Mesenchymal stem cell (in vitro differentiated cells and primary cell): ENCODE data around the gene PI4K2A.

ENCODE experiments used
- DNase-seq: peaks from one replicate; pipeline ENCODE4 v3.0.0-alpha.2; 2013
- H2AFZ ChIP-seq: one replicate; pipeline ENCODE4 v1.6.1; 2013; ENCODE audit warnings: low read depth, mild to moderate bottlenecking, control low read depth, inconsistent platforms, low read length, moderate library complexity
- H2AK5ac ChIP-seq: 2 replicates; pipeline ENCODE4 v1.6.1; 2013; ENCODE audit warnings: low read length, moderate library complexity, mild to moderate bottlenecking, inconsistent platforms; ENCODE audit not compliant: severe bottlenecking
- H2BK120ac ChIP-seq: one replicate; pipeline ENCODE4 v1.6.1; 2013; ENCODE audit warnings: low read depth, mild to moderate bottlenecking, inconsistent platforms, low read length, moderate library complexity
- H2BK12ac ChIP-seq, 2 experiments: one replicate each; pipeline ENCODE4 v1.6.1; 2013; ENCODE audit warnings: inconsistent platforms in 2 of 2, low read length in 2 of 2, mild to moderate bottlenecking in 2 of 2, moderate library complexity in 2 of 2, control low read depth in 1 of 2
- H2BK15ac ChIP-seq: one replicate; pipeline ENCODE4 v1.6.1; 2013; ENCODE audit warnings: mild to moderate bottlenecking, low read depth, inconsistent platforms; ENCODE audit not compliant: poor library complexity, severe bottlenecking
- H2BK5ac ChIP-seq: 2 replicates; pipeline ENCODE4 v1.6.1; 2013; ENCODE audit warnings: low read depth, mild to moderate bottlenecking, low read length, control low read depth, inconsistent platforms; ENCODE audit not compliant: poor library complexity, severe bottlenecking
- H3K14ac ChIP-seq, 2 experiments: one replicate each; pipeline ENCODE4 v1.6.1; 2013; ENCODE audit warnings: inconsistent platforms in 2 of 2, low read length in 2 of 2, control low read depth in 1 of 2, mild to moderate bottlenecking in 1 of 2, moderate library complexity in 1 of 2
- H3K18ac ChIP-seq, 2 experiments: one replicate each; pipeline ENCODE4 v1.6.1; 2013; ENCODE audit warnings: inconsistent platforms in 2 of 2, low read length in 2 of 2, control low read depth in 1 of 2, low read depth in 1 of 2, mild to moderate bottlenecking in 1 of 2
- H3K23ac ChIP-seq, 2 experiments: one replicate each; pipeline ENCODE4 v1.6.1; 2013; ENCODE audit warnings: inconsistent platforms in 2 of 2, low read length in 2 of 2, mild to moderate bottlenecking in 2 of 2, moderate library complexity in 2 of 2, control low read depth in 1 of 2
- H3K27ac ChIP-seq: 2 replicates; pipeline ENCODE4 v1.5.1; 2013; ENCODE audit warnings: mild to moderate bottlenecking, moderate library complexity, low read length, control low read depth, inconsistent platforms; ENCODE audit not compliant: poor library complexity, severe bottlenecking
- H3K27me3 ChIP-seq, 2 experiments: 2 replicates each; pipeline versions ENCODE4 v1.6.1 to v1.7.0; 2013; ENCODE audit warnings: low read length in 2 of 2, mild to moderate bottlenecking in 2 of 2, moderate library complexity in 2 of 2, control low read depth in 1 of 2, inconsistent platforms in 1 of 2; ENCODE audit not compliant: control insufficient read depth in 1 of 2, insufficient read depth in 1 of 2
- H3K36me3 ChIP-seq, 2 experiments: 2 replicates each; pipeline versions ENCODE4 v1.6.1 to v1.7.0; 2013; ENCODE audit warnings: low read length in 2 of 2, control low read depth in 1 of 2, inconsistent platforms in 1 of 2, low read depth in 1 of 2, mild to moderate bottlenecking in 1 of 2; ENCODE audit not compliant: insufficient read depth in 2 of 2, control insufficient read depth in 1 of 2
- H3K4ac ChIP-seq, 2 experiments: one replicate each; pipeline ENCODE4 v1.6.1; 2013; ENCODE audit warnings: inconsistent platforms in 2 of 2, low read length in 2 of 2, mild to moderate bottlenecking in 2 of 2, moderate library complexity in 2 of 2, control low read depth in 1 of 2, low read depth in 1 of 2
- H3K4me1 ChIP-seq: 2 replicates; pipeline ENCODE4 v1.6.1; 2013; ENCODE audit warnings: low read depth, low read length, control low read depth; ENCODE audit not compliant: control insufficient read depth, insufficient read depth
- H3K4me2 ChIP-seq: 2 replicates; pipeline ENCODE4 v1.6.1; 2013; ENCODE audit warnings: low read length, mild to moderate bottlenecking, inconsistent platforms; ENCODE audit not compliant: poor library complexity, severe bottlenecking
- H3K4me3 ChIP-seq, 2 experiments: 2 replicates each; pipeline versions ENCODE4 v1.5.1 to v1.7.0; 2013; ENCODE audit warnings: low read length in 2 of 2, mild to moderate bottlenecking in 2 of 2, control low read depth in 1 of 2, low read depth in 1 of 2; ENCODE audit not compliant: insufficient read depth in 1 of 2
- H3K79me1 ChIP-seq: replicated peaks from 2 replicates; pipeline ENCODE4 v1.6.1; 2013; ENCODE audit warnings: mild to moderate bottlenecking, control low read depth, low read length, inconsistent platforms; ENCODE audit not compliant: poor library complexity, severe bottlenecking
- H3K9ac ChIP-seq: 2 replicates; pipeline ENCODE4 v1.7.0; 2013; ENCODE audit warnings: mild to moderate bottlenecking, low read length, moderate library complexity
- H3K9me3 ChIP-seq: 2 replicates; pipeline ENCODE4 v1.7.0; 2013; ENCODE audit warnings: mild to moderate bottlenecking, low read length; ENCODE audit not compliant: control insufficient read depth
- H4K8ac ChIP-seq: one replicate; pipeline ENCODE4 v1.6.1; 2013; ENCODE audit warnings: inconsistent platforms, mild to moderate bottlenecking, low read length, moderate library complexity
- H4K91ac ChIP-seq: one replicate; pipeline ENCODE4 v1.6.1; 2013; ENCODE audit warnings: mild to moderate bottlenecking, low read length, inconsistent platforms
- WGBS: methylation state at CpG from one replicate; pipeline ENCODE4 v1.1.7; 2013; ENCODE audit warnings: mixed read lengths; 5-methylcytosine and 5-hydroxymethylcytosine counted together

PI4K2A gene

GRCh38 chr10:97711640-97712572, 71.4 kb downstream of the PI4K2A start:
- H2BK5ac ChIP-seq = no peak overlapping the region
- no peak overlapping the region for H3K14ac ChIP-seq
- no peak overlapping the region for H3K18ac ChIP-seq
- H3K9ac ChIP-seq = no peak overlapping the region
- H3K9me3 ChIP-seq = no peaks in the 10 kb centered on the region
- no peak overlapping the region for H3K4me2 ChIP-seq
- no peaks in the 10 kb centered on the region for H3K27me3 ChIP-seq
- WGBS = 93% methylated on average over 9 of the region's 9 CpGs
- peaks cover under 1 to 11% of the 10 kb centered on the region in 2 experiments for H3K36me3 ChIP-seq
- no peak overlapping the region for H3K4ac ChIP-seq
- no peak overlapping the region for H4K8ac ChIP-seq
- H3K27ac ChIP-seq = no peak overlapping the region
- no peak overlapping the region for H2BK12ac ChIP-seq
- peaks cover 21% of the 10 kb centered on the region for H3K4me1 ChIP-seq
- no peak overlapping the region for H3K4me3 ChIP-seq
- no peak overlapping the region for H2AK5ac ChIP-seq
- H4K91ac ChIP-seq = no peak overlapping the region
- DNase-seq = no peak
- H3K79me1 ChIP-seq = peaks cover 8% of the 10 kb centered on the region
- H2BK120ac ChIP-seq = peak overlapping the region; percentile 36
- H2BK15ac ChIP-seq = no peak overlapping the region
- no peak overlapping the region for H3K23ac ChIP-seq
- H2AFZ ChIP-seq = no peak overlapping the region

- DNase-seq = peak; percentile 83
- Histone ChIP-seq H3K4ac (peak within 1 kb of the TSS; percentile 97 to 99), H3K27me3 (no peaks in the 10 kb centered on the region), H2AK5ac (peak within 1 kb of the TSS; percentile 66), H4K8ac (peak within 1 kb of the TSS; percentile 83), H2BK12ac (peak within 1 kb of the TSS; percentile 60 to 62), H2BK5ac (peak within 1 kb of the TSS; percentile 63), H2BK15ac (peak within 1 kb of the TSS; percentile 84), H3K18ac (peak within 1 kb of the TSS; percentile 97 to 100), H3K4me3 (peak within 1 kb of the TSS; percentile 83 to 93), H2BK120ac (peak within 1 kb of the TSS; percentile 86), H3K27ac (peak within 1 kb of the TSS; percentile 88), H3K23ac (peak within 1 kb of the TSS; percentile 0 to 96), H3K4me2 (peak within 1 kb of the TSS; percentile 62), H3K36me3 (peaks cover 14 to 25% of the 10 kb centered on the region in 2 experiments), H3K9ac (peak within 1 kb of the TSS; percentile 97), H3K14ac (peak within 1 kb of the TSS; percentile 15 to 100), H3K79me1 (peaks cover 21% of the 10 kb centered on the region), H3K4me1 (peaks cover 30% of the 10 kb centered on the region), H3K9me3 (no peaks in the 10 kb centered on the region), H4K91ac (peak within 1 kb of the TSS; percentile 95), H2AFZ (peak within 1 kb of the TSS; percentile 78)
- WGBS = 2% methylated on average over 33 of the region's 37 CpGs
Observed at GRCh38 chr10:97713339-97713825, 72.9 kb downstream of the PI4K2A start, which contains the start of gene MARVELD1. TSS of gene MARVELD1 (plus strand) at chr10:97713730. CDS start at chr10:97713877, 147 bp downstream.

- DNase-seq = peak; percentile 85
- Histone ChIP-seq H3K4me2 (peak overlapping the region; percentile 62), H2BK12ac (peak overlapping the region; percentile 20 to 60), H3K4me1 (peaks cover 29% of the 10 kb centered on the region), H2AK5ac (no peak overlapping the region), H3K27me3 (no peaks in the 10 kb centered on the region), H3K79me1 (peaks cover 27% of the 10 kb centered on the region), H4K8ac (peak overlapping the region; percentile 83), H3K27ac (peak overlapping the region; percentile 88), H3K9me3 (no peaks in the 10 kb centered on the region), H2BK15ac (peak overlapping the region; percentile 84), H3K23ac (peak overlapping the region; percentile 0 to 96), H3K14ac (peak overlapping the region; percentile 15 to 100), H2BK120ac (peak overlapping the region; percentile 77), H3K4ac (peak overlapping the region; percentile 97 to 99), H3K9ac (peak overlapping the region; percentile 97), H4K91ac (peak overlapping the region; percentile 95), H3K36me3 (peaks cover 19 to 31% of the 10 kb centered on the region in 2 experiments), H2AFZ (peak overlapping the region; percentile 74), H2BK5ac (peak overlapping the region; percentile 63), H3K18ac (peak overlapping the region; percentile 97 to 100), H3K4me3 (peak overlapping the region; percentile 83 to 93)
- WGBS = under 1% methylated on average over 63 of the region's 69 CpGs
Observed at GRCh38 chr10:97713826-97714400, 73.4 kb downstream of the PI4K2A start.
